ENCODE measurements around the gene RAI1.

RAI1 gene

GRCh38 chr17:17671369-17672129, 9.7 kb upstream of the RAI1 start:
- H3K4me3 ChIP-seq (ENCODE audit: low read depth, low read length): no peak overlapping the region
- no peaks in the 10 kb centered on the region for H3K36me3 ChIP-seq (replicated peaks)
- in situ Hi-C loops (cut with HindIII; ENCODE audit: low pct_ligation_motif_present, low sequenced_read_pairs): no loop called here
- no peak overlapping the region for H3K27ac ChIP-seq
- TF ChIP-seq, protein P1, sequence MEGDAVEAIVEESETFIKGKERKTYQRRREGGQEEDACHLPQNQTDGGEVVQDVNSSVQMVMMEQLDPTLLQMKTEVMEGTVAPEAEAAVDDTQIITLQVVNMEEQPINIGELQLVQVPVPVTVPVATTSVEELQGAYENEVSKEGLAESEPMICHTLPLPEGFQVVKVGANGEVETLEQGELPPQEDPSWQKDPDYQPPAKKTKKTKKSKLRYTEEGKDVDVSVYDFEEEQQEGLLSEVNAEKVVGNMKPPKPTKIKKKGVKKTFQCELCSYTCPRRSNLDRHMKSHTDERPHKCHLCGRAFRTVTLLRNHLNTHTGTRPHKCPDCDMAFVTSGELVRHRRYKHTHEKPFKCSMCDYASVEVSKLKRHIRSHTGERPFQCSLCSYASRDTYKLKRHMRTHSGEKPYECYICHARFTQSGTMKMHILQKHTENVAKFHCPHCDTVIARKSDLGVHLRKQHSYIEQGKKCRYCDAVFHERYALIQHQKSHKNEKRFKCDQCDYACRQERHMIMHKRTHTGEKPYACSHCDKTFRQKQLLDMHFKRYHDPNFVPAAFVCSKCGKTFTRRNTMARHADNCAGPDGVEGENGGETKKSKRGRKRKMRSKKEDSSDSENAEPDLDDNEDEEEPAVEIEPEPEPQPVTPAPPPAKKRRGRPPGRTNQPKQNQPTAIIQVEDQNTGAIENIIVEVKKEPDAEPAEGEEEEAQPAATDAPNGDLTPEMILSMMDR (IDR thresholded peaks at IDR 0.05; ENCODE audit: low read depth, low read length, missing control alignments): no peak
- H3K27me3 ChIP-seq (replicated peaks): no peaks in the 10 kb centered on the region
- DNase-seq: no peak

- no peak overlapping the region for H3K27ac ChIP-seq
- H3K27me3 ChIP-seq (replicated peaks): no peaks in the 10 kb centered on the region
- H3K36me3 ChIP-seq (replicated peaks): no peaks in the 10 kb centered on the region
- no peak for DNase-seq
- H3K4me3 ChIP-seq (ENCODE audit: low read depth, low read length): no peak overlapping the region
- TF ChIP-seq, protein P1 (IDR thresholded peaks at IDR 0.05; ENCODE audit: low read depth, low read length, missing control alignments): no peak
- in situ Hi-C loops (cut with HindIII; ENCODE audit: low pct_ligation_motif_present, low sequenced_read_pairs): no loop called here
These were observed 8.5 kb upstream of the RAI1 start for GRCh38 chr17:17672453-17673368.

DNA sequence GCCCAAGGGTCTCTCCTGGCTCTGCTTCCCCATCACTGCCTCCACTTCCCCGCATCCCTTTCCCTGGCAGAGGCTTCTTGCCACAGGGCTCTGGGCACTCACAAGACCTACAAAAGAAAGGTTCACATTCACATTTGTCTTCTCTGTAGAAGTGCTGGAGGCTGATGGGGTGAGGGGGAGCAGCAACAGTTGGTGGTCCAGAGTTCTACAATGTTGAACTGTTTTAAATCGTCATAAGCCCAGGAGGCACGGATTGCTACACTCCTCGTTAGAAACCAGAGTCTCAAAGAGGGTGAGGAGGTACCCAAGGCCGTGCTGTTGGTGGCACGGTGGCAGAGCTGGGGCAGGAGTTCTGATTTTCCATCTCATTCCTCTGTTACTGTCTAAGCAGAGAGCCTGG, 5.8 kb upstream of the RAI1 start:
- H3K36me3 ChIP-seq (replicated peaks): no peaks in the 10 kb centered on the region
- TF ChIP-seq, protein P1 (IDR thresholded peaks at IDR 0.05; ENCODE audit: low read depth, low read length, missing control alignments): no peak
- no peak overlapping the region for H3K4me3 ChIP-seq (ENCODE audit: low read depth, low read length)
- in situ Hi-C loops (cut with HindIII; ENCODE audit: low pct_ligation_motif_present, low sequenced_read_pairs): no loop called here
- no peak overlapping the region for H3K27ac ChIP-seq
- H3K27me3 ChIP-seq (replicated peaks): no peaks in the 10 kb centered on the region
- DNase-seq: no peak

DNA sequence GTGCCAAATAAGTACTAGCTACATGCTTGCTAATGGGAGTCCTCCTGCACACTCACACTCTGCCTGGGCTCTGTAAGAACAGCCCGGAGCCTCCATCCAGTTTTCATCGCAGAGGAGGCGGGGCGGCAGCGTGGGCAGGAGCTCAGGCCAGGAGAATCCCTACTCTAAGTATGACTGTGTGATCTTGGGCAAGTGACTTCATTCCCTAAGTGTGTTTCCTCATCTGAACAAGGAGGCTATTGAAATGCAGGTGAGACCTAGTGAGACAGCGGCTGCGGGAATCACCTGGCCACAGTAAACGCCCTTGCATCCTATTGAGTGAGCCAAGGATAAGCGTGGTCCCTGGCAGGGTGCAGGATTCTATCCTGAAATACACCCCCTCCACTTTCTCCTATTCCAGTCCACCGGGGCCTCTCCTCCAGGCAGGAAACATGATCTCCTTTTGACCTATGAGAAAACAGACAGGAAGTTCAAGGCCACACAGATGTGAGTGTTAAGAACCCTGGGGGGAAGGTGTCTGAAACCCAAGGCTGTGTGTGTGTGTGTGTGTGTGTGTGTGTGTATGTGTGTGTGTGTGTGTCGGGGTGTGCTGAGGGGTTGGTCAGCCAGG, 5.2 kb upstream of the RAI1 start:
- in situ Hi-C loops (cut with HindIII; ENCODE audit: low pct_ligation_motif_present, low sequenced_read_pairs): no loop called here
- H3K36me3 ChIP-seq (replicated peaks): no peaks in the 10 kb centered on the region
- H3K27ac ChIP-seq: no peak overlapping the region
- no peak overlapping the region for H3K4me3 ChIP-seq (ENCODE audit: low read depth, low read length)
- TF ChIP-seq, protein P1 (IDR thresholded peaks at IDR 0.05; ENCODE audit: low read depth, low read length, missing control alignments): no peak
- no peaks in the 10 kb centered on the region for H3K27me3 ChIP-seq (replicated peaks)
- no peak for DNase-seq

DNA sequence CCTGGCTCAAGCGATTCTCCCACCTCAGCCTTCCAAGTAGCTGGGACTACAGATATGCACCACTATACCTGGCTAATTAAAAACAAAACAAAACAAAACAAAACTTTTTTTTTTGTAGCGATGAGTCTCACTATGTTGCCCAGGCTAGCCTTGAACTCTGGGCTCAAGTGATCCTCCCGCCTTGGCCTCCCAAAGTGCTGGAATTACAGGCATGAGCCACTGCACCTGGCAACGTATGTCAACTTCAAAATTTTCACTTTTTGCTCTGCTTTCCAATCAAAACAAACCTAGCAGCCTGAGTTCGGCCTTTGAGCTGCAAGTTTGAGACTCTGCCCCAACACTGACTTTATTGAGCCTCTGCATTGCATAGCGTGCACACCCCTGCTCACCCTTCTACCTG, 4.5 kb upstream of the RAI1 start:
- no peaks in the 10 kb centered on the region for H3K27me3 ChIP-seq (replicated peaks)
- H3K36me3 ChIP-seq (replicated peaks): no peaks in the 10 kb centered on the region
- no peak overlapping the region for H3K4me3 ChIP-seq (ENCODE audit: low read depth, low read length)
- in situ Hi-C loops (cut with HindIII; ENCODE audit: low pct_ligation_motif_present, low sequenced_read_pairs): no loop called here
- TF ChIP-seq, protein P1 (IDR thresholded peaks at IDR 0.05; ENCODE audit: low read depth, low read length, missing control alignments): no peak
- no peak for DNase-seq
- no peak overlapping the region for H3K27ac ChIP-seq
